CD4-positive, alpha-beta T cell treated with Interleukin-6 at 100 ng/mL for 8 hours (primary cell): ENCODE measurements around the gene CDH4.

Experiments
- DNase-seq: peaks from one replicate; pipeline ENCODE4 v3.0.0-alpha.2; 2020; ENCODE audit warnings: mixed read lengths, low spot score

The CDH4 gene

DNA sequence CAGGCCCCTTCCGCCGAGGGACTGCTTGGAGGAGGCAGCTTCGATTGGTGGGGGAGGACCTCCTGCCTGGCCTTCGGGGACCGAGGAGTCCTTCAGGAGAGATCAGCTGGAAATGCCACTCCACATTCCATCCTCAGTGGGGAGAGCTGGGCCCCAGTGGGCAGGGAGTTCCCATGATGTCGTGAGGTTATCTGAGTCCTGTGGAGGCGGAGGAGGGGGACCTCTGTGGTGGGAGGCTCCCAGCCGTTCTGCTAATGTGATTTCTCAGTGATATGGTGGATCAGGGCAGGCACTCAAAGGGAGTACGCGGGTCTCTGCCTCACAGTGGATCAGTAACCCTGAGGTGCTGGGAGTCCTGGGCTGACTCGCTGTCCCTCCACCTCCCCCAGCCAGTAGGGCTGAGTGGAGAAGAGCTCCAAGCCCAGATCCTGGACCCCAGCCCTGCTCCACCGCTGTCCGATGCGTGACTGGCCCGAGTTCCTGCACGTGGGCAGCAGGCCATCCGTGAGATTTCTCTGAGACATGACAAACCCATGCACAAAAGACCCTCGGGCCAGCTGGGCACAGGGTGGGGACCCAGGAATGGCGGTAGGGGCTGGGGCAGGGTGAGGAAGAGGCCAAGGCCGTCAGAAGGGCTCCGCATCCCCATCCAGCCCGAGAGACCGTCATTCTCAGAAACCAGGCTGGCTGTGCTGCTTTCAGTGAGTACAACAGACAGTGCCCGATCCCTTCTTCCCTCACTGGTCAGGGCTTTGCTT lies 617.9 kb downstream of the CDH4 start:
- no peak for DNase-seq

DNA sequence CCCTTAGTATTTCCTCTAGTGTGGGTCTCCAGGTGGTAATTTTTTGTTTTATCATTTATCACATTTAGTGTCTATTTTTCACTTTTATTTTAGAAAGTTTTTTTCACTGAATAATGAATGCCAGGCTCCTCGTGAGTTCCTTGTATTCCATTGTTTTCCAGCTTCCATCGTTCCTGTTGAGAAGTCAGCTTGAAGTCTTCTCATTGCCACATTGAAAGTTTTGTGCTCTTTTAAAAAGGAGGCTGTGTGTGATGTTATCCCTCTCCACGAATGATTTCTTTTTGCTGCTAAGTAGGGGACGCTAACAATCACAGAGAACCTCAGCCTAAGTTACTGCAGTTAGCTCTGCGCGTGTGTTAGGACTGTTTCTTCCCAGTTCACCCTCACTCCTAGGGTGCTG lies 619.1 kb downstream of the CDH4 start:
- no peak for DNase-seq

DNA sequence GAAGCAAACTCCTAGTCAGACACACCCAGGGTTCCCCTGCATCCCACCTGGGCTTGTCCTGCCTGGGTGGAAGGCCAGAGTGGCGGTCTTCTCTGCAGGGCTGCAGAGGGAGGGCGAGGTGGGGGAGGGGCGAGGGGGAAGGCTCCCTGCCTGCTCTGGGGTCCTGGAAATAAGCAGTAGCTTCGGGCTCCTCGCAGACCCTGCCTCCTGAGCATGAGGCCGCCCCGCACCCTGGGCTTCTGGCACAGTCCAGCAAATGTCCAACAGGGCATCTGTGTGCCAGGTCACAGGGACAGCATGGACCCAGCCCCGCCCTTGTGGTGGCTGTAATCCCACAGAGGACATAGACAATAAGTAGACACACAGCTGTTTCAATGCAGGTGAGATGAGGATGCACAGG lies 619.9 kb downstream of the CDH4 start:
- DNase-seq = no peak

DNA sequence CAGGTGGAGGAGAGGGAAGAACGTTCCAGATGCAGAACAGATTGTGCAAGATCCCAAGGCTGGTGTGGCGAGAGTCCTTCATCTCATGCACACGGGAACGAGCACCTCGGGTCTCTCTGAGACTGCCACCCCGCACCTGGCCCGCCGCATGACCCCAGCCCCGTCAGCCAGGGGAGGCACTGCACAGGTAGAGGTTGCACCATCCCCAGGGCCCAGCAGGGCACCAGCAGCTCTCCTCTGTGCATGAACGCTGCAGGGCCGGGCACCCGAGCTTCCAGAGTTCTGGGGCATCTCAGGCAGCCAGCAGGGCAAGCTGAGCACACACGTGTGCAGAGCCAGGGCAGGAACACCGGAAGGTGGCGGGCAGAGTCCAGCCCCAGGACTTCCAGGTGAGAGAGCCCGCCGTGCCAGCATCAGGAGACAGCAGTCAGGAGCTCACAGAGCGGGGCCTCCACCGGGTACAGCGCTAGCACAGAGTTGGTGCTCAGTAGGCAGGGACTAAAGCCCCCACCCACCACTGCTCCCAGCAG lies 620.4 kb downstream of the CDH4 start:
- no peak for DNase-seq

DNA sequence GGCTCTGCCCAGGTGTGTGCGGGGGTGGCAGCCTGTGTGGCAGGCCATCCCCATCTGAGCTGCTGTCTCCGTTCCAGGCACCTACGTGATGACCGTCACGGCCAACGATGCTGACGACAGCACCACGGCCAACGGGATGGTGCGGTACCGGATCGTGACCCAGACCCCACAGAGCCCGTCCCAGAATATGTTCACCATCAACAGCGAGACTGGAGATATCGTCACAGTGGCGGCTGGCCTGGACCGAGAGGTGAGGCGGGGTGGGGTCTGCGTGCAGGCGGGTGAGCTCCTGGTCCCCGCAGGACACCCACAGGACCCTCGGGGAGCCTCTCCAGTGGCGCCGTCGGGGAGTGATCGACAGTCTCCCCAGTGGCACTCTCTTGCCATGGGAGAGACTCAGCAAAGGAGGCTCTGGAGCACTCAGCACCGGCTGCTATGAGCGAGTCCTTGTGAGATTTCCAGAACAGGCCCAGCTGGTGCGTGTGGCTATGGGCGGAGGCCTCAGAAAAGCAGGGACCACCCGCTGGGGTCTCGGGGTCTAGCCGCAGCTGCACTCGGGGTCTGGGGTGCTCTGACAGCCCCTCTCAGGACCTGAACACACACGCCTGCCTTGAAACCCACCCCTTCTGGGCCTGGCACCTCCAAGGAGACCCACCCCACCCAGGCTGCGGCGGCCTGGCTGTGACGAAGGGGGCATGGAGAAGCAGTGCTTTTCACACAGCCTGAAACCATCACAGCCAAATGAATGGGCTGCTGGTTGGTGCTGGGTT lies 621.8 kb downstream of the CDH4 start:
- no peak for DNase-seq

DNA sequence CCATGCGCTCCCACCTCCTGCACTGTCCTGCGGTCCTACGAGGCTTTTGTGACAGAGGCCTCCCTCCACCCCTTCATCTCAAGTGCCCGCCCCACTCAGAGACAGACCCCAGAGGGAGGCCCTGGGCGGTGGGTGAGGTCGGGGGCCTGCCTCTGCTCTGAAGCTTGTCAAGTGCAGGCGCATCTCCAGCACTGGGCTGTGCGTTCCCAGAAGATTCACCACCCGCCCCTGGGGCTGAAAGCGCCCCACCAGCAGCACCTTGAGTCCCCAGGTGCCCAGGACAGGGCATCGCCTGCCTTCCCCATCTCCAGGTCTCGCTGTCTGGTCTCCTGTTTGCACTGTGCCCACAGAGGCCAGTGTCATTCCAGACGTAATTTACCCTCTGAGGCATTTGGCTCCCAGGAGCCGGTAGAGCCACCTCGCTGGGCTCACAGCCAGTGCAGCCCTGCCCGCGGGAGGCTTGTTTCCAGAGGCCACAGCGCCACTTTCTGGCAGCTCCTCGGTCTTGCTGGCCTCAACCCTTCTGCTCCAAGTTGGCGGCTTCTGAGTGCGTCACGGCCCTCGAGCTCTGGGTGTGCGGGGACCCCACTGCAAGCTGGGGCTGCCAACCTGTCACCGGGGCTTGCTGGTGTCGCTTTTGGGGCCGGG lies 622.5 kb downstream of the CDH4 start:
- DNase-seq = no peak

DNA sequence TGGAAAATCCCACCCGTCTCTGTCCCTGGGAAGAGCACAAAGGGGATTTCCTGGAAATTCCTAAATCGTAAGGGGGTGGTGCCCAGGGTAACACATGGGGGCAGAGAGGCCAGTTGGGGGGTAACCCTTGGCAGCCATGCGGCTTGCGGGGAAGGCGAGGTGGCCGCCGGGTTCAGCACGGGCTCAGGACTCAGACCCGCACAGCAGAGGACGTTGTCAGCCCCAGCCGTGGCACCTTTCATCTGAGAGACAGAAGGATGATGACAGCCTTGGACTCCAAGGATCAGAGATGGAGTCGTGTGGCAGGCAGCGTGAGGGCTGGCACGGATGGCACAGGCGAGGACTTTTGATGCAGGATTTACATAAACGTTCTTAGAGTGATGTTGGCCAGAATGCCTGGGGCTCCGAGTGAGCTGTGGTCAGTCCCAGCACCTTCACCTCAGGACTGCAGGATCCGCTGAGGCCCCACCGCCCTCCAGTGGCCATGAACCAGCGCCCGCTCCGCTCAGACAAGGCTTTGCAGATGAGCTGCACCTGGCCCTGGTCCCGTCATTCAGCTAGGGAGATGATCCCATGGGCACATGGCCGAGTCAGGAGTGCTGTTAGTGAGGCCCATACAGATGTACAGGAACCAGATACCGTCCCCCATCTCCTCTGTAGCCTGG lies 623.3 kb downstream of the CDH4 start:
- no peak for DNase-seq

DNA sequence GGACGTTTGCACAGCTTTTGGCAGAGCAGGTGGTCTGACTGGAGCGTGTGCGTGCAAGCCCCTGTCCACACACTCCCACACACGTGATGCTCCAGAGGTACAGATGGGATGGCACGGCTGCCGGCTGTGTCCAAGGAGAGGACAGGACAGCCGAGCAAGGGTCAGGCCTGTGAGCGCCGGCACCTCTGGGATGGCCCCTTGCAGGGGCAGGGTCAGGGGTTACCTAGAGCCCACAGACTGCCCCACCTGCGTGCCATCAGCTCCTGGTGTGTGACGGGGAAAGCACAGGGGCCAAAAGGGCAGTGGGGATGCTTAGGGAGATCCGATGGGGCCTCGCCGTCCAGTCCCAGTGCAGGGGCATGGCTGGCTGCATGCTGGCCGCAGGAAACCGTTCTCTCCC lies 623.9 kb downstream of the CDH4 start:
- no peak for DNase-seq

DNA sequence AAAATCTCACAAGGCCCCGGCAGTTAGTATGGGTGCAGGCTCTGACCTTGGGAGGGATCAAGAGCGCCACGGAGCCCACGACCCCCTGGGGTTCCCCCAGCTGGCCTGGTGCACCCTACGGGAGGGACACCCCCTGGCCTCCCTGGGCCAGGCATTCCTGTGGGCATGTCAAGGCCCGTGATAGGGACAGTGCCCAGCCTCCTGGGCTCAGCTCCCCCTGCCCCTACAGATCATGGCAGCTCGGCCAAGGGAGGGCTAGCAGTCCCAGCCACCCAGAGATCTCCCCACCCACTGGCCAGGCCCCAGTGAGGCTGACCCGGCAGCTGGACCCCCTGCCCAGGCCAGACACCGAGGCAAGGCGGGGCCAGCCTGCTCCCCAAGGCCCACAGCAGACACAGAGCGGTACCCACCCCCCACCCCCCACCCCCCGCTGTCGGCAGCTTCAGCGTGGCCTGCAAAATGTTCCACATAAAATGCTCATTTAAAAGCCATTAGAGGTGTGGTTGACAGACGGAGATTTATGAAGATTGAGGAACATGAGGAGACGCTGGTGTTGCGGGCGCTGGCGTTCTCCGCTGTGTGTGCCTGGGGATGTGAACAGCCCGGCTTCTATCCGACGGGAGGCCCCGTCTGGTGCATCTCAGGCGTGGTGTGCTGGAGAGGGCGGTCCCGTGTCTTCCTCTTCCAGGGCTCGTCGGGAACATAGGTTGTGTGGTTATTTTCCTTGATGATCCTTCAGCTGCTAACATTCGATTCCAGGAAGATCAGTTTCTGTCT lies 625.1 kb downstream of the CDH4 start:
- DNase-seq = no peak

DNA sequence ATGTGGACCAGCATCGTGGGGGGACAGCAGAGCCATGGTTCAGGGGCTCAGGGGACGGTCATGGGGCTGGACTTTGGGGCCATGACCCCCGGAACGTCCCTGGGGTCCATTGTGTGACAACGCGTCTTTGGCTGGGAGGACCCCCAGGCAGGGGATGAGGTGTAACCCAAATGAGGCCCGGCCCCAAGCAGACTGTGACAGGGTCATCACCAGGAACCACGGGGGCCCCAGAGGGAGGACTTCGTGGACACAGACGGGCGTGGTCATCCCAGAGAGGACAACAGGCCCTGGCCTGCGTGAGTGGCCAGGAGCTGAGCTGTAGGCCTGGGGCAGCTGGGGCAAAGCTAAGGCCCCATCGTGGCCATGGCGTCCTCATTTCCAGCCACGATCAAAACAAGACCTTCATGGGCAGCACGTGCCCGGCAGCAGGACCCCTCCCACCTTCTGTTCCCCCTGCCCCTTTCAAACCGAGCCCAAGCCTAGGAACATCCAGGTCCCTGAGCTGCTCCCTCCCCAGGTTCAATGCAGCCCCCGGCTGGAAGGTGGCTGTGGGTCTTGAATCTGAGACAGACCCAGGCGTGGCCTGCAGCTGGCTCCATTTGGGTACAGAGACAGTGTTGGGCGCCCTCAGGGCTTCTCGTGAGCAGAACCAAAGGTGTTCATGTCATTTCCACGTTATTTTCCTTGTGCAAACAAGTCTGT lies 625.9 kb downstream of the CDH4 start:
- DNase-seq = no peak

DNA sequence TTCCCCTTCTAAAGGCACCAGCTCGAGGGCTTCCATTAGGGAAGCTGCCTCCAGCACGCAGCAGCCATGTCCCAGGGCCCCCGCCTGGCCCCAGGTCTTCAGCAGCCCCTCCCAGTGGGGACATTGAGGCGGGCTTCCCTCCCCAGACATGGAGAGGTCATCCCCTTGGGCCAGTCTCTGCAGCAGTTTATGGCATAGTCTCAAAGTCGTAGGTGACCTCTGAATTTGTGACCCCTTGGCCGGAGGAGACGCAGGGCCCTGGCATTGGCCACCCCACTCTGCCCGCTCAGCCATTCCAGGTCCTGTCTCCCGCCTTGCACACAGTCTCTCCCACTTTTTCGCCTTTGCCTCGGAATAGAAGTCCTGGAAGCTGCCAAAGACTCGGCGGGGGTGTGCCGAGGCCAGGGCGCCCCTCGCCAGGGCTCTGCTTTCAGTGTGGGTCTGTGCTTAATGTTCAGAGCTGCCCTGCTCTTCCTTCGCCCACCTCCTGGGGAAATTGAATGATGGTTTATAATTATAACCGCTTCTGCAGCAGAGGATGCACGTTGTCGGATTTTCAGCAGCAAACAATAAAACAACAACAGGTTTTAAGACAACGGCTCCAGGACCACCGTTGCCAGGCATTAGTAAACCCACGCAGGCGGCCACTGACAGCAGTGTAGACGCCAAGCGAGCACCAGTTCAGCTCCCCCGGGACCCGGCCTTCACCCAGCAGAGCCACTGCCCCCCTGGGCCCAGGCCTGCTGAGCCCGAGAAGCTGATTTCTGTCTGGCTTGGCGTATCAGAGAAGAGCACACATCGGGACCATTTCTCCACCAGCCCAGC lies 626.6 kb downstream of the CDH4 start:
- no peak for DNase-seq

DNA sequence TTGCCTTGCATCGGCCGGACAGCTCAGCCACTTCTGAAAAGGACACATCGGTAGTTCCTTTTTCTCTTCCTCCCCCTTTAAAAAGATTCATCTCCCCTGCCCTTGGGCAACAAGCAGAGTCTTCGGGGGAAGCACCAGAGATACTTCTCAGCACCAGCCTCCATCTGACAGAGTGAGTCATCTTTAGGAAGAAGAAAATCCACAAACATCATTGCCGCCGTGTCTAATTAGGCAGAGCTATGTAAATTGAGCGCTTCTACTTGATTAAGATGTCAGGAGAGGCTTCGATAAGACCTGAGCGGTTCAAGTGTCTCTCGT lies 627.2 kb downstream of the CDH4 start:
- no peak for DNase-seq

DNA sequence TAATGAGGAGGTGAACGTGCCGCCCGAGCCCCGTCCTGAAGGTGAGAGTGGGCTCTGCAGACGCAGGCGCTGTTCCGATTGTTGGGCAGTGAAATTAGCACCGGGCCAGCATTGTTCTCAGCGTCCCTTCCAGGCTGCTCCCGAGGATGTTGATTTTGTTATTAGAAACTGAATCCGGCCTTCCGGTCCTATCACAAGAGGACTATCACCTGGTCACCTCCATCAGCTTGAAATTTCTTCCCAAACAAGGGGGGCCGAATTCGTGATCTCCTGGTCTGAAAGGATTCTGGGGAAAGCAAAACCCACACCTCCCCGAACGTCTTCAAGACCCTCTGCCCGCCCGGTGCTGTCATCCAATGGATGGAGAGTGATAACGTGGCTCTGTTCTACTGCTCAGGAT lies 627.6 kb downstream of the CDH4 start:
- no peak for DNase-seq

DNA sequence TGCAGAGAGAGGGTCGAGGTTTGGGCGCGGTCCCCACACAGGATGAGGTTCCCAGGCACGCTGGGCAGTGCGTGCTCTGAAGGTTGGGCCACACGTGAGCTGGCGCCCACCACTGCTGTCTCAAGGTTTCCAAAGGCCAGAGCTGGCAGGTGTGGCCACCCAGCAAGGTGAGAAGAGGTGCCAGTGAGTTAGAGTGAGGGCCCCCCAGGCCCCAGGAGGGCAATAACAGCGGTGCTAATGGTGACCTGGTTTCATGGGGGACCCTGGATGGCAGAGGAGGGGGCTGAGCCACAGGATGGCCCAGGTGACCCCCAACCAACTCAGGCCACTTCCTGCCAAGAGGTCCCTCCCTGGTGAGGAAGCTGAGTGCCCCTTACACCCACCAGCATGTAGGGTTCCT lies 628.6 kb downstream of the CDH4 start:
- no peak for DNase-seq

DNA sequence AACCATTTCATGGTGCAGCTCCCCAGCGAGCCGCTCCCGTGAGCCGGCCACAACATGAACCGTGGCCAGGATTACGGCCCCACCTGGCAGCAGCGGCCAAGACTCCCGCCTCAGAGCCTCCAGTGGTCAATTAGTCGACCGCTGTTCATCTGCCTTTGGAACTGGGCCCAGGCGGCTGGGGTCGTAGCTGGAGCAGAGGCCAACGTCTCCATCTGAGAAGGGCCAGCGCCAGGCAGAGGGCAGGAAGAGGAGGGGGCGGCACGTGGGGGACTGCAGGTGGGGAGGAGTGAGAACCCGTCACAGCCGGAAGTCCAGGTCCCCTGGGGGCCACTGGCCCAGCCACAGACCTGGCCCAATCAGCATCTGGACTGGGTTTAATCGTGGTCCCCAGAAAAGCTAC lies 629.4 kb downstream of the CDH4 start:
- DNase-seq = no peak

DNA sequence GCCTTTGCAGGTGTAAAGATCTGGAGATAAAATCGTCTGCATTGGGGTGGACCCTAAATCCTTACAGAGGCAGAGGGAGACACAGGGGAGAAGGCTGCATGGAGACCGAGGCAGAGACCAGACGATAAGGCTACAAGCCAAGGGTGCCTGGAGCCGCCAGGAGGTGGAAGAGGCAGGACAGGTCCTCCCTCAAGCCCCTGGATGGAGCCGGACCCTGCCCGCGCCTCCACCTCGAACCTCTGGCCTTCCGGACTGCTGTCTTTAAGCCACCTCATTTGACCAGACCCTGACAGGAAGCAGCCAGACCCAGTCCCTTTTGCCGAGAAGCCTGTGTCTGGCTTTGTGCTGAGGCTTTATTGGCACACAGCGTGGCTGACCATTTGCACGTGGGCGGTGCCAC lies 629.8 kb downstream of the CDH4 start:
- no peak for DNase-seq

DNA sequence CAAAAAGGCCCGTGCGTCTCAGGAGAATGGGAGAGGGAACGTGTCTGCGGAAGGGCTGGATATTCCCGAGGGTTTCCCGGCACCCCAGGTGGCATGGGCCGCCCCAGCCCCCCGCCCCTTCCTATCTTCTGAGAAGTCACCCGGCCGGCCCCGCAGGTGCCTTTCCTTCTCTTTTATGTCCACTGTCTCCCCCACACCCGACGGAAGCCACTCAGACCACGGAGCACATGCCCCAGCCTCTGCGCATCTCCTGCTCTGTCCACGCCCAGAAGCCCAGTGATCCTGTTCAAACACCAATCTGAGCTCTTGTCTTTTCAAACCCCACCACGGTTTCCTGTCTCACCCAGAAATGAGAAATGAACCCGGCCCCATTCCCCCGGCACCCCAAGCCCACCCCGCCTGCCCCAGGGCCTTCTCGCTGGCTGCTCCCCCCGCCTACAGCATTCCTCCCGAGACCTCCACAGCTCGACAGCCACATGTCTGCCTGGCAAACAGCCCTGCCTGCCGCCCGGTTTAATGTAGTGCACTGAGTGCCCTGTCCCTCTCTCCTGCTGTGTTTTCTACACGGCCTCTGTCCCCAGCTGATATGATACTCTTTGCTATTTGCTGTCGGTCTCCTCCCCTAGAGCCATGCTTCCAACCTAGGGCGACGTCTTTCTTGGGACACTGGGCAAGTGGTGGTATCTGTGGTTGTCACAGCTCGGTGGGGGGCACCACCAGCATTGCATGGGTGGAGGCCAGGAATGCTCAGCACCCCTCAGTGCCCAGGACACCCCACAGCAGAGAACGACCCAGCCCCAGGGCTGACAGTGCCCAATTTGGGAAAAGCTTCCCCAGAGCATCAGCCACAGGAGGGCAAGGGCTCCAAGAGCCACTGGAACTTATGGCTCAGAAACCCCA lies 630.9 kb downstream of the CDH4 start:
- DNase-seq = no peak

DNA sequence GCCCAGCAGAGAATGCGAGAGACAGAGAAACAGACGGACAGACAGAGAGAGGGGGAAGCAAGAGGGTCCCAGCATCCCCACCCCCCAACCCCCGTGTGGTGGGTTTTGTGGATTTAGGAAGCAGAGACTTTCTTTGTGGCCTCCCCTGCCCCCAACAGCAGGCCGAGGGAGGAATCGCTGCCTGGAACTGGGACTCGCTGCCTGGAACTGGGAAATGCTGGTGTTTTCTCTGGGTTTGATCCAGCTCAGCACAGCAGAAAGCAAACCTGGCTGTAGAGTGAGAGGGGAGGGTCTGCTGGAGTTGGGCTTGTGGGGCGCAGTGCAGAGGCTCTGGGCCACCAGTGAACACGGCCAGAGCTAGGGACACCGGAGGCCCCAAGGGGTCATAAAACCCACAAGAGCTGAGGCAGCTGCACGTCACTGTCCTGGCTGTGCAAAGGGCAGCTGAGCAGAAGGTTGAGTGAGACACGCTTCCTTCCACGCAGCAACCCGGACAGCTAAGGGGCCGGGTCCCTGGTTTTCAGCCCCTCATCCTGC lies 631.9 kb downstream of the CDH4 start:
- DNase-seq = no peak
